ENCODE data around the gene CLPSL2.

DNA sequence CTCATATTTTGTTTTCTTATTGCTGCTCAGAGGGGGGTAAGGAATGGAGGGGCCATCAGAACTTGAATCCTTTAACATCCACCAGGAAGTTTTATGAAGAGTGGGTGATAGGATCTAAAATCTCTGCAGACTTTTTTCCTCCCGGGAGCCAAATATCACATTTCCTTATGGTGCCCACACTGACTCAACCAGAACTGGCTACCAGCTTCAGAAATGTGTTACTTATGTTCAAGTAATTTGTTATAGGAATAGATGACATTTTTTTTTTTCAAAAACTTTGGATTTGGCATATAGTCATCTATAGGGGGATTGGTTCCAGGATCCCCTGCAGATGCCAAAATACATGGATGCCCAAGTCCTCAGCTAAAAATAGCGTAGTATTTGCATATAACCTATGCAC, 47.2 kb downstream of the CLPSL2 start:
- no peak for TF ChIP-seq CTCF (IDR thresholded peaks at IDR 0.05; ENCODE audit: insufficient read depth, low read depth, low read length)
- TF ChIP-seq EZH2 (IDR thresholded peaks at IDR 0.05; ENCODE audit: insufficient read depth, low read length), result no peak

All from astrocyte (in vitro differentiated cells and primary cell).